Mesenchymal stem cell (in vitro differentiated cells and primary cell): ENCODE measurements around the gene INPP5D.
A peak's percentile ranks its signal among the peaks of the same experiment; 100 is the strongest.

Experiments
- DNase-seq: peaks from one replicate; pipeline ENCODE4 v3.0.0-alpha.2; 2013
- H2AFZ ChIP-seq: one replicate; pipeline ENCODE4 v1.6.1; 2013; ENCODE audit warnings: low read depth, mild to moderate bottlenecking, control low read depth, inconsistent platforms, low read length, moderate library complexity
- H2AK5ac ChIP-seq: 2 replicates; pipeline ENCODE4 v1.6.1; 2013; ENCODE audit warnings: low read length, moderate library complexity, mild to moderate bottlenecking, inconsistent platforms; ENCODE audit not compliant: severe bottlenecking
- H2BK120ac ChIP-seq: one replicate; pipeline ENCODE4 v1.6.1; 2013; ENCODE audit warnings: low read depth, mild to moderate bottlenecking, inconsistent platforms, low read length, moderate library complexity
- H2BK12ac ChIP-seq, 2 experiments: one replicate each; pipeline ENCODE4 v1.6.1; 2013; ENCODE audit warnings: inconsistent platforms in 2 of 2, low read length in 2 of 2, mild to moderate bottlenecking in 2 of 2, moderate library complexity in 2 of 2, control low read depth in 1 of 2
- H2BK15ac ChIP-seq: one replicate; pipeline ENCODE4 v1.6.1; 2013; ENCODE audit warnings: mild to moderate bottlenecking, low read depth, inconsistent platforms; ENCODE audit not compliant: poor library complexity, severe bottlenecking
- H2BK5ac ChIP-seq: 2 replicates; pipeline ENCODE4 v1.6.1; 2013; ENCODE audit warnings: low read depth, mild to moderate bottlenecking, low read length, control low read depth, inconsistent platforms; ENCODE audit not compliant: poor library complexity, severe bottlenecking
- H3K14ac ChIP-seq, 2 experiments: one replicate each; pipeline ENCODE4 v1.6.1; 2013; ENCODE audit warnings: inconsistent platforms in 2 of 2, low read length in 2 of 2, control low read depth in 1 of 2, mild to moderate bottlenecking in 1 of 2, moderate library complexity in 1 of 2
- H3K18ac ChIP-seq, 2 experiments: one replicate each; pipeline ENCODE4 v1.6.1; 2013; ENCODE audit warnings: inconsistent platforms in 2 of 2, low read length in 2 of 2, control low read depth in 1 of 2, low read depth in 1 of 2, mild to moderate bottlenecking in 1 of 2
- H3K23ac ChIP-seq, 2 experiments: one replicate each; pipeline ENCODE4 v1.6.1; 2013; ENCODE audit warnings: inconsistent platforms in 2 of 2, low read length in 2 of 2, mild to moderate bottlenecking in 2 of 2, moderate library complexity in 2 of 2, control low read depth in 1 of 2
- H3K27ac ChIP-seq: 2 replicates; pipeline ENCODE4 v1.5.1; 2013; ENCODE audit warnings: mild to moderate bottlenecking, moderate library complexity, low read length, control low read depth, inconsistent platforms; ENCODE audit not compliant: poor library complexity, severe bottlenecking
- H3K27me3 ChIP-seq, 2 experiments: 2 replicates each; pipeline versions ENCODE4 v1.6.1 to v1.7.0; 2013; ENCODE audit warnings: low read length in 2 of 2, mild to moderate bottlenecking in 2 of 2, moderate library complexity in 2 of 2, control low read depth in 1 of 2, inconsistent platforms in 1 of 2; ENCODE audit not compliant: control insufficient read depth in 1 of 2, insufficient read depth in 1 of 2
- H3K36me3 ChIP-seq, 2 experiments: 2 replicates each; pipeline versions ENCODE4 v1.6.1 to v1.7.0; 2013; ENCODE audit warnings: low read length in 2 of 2, control low read depth in 1 of 2, inconsistent platforms in 1 of 2, low read depth in 1 of 2, mild to moderate bottlenecking in 1 of 2; ENCODE audit not compliant: insufficient read depth in 2 of 2, control insufficient read depth in 1 of 2
- H3K4ac ChIP-seq, 2 experiments: one replicate each; pipeline ENCODE4 v1.6.1; 2013; ENCODE audit warnings: inconsistent platforms in 2 of 2, low read length in 2 of 2, mild to moderate bottlenecking in 2 of 2, moderate library complexity in 2 of 2, control low read depth in 1 of 2, low read depth in 1 of 2
- H3K4me1 ChIP-seq: 2 replicates; pipeline ENCODE4 v1.6.1; 2013; ENCODE audit warnings: low read depth, low read length, control low read depth; ENCODE audit not compliant: control insufficient read depth, insufficient read depth
- H3K4me2 ChIP-seq: 2 replicates; pipeline ENCODE4 v1.6.1; 2013; ENCODE audit warnings: low read length, mild to moderate bottlenecking, inconsistent platforms; ENCODE audit not compliant: poor library complexity, severe bottlenecking
- H3K4me3 ChIP-seq, 2 experiments: 2 replicates each; pipeline versions ENCODE4 v1.5.1 to v1.7.0; 2013; ENCODE audit warnings: low read length in 2 of 2, mild to moderate bottlenecking in 2 of 2, control low read depth in 1 of 2, low read depth in 1 of 2; ENCODE audit not compliant: insufficient read depth in 1 of 2
- H3K79me1 ChIP-seq: replicated peaks from 2 replicates; pipeline ENCODE4 v1.6.1; 2013; ENCODE audit warnings: mild to moderate bottlenecking, control low read depth, low read length, inconsistent platforms; ENCODE audit not compliant: poor library complexity, severe bottlenecking
- H3K9ac ChIP-seq: 2 replicates; pipeline ENCODE4 v1.7.0; 2013; ENCODE audit warnings: mild to moderate bottlenecking, low read length, moderate library complexity
- H3K9me3 ChIP-seq: 2 replicates; pipeline ENCODE4 v1.7.0; 2013; ENCODE audit warnings: mild to moderate bottlenecking, low read length; ENCODE audit not compliant: control insufficient read depth
- H4K8ac ChIP-seq: one replicate; pipeline ENCODE4 v1.6.1; 2013; ENCODE audit warnings: inconsistent platforms, mild to moderate bottlenecking, low read length, moderate library complexity
- H4K91ac ChIP-seq: one replicate; pipeline ENCODE4 v1.6.1; 2013; ENCODE audit warnings: mild to moderate bottlenecking, low read length, inconsistent platforms
- WGBS: methylation state at CpG from one replicate; pipeline ENCODE4 v1.1.7; 2013; ENCODE audit warnings: mixed read lengths; 5-methylcytosine and 5-hydroxymethylcytosine counted together

Gene INPP5D

DNA sequence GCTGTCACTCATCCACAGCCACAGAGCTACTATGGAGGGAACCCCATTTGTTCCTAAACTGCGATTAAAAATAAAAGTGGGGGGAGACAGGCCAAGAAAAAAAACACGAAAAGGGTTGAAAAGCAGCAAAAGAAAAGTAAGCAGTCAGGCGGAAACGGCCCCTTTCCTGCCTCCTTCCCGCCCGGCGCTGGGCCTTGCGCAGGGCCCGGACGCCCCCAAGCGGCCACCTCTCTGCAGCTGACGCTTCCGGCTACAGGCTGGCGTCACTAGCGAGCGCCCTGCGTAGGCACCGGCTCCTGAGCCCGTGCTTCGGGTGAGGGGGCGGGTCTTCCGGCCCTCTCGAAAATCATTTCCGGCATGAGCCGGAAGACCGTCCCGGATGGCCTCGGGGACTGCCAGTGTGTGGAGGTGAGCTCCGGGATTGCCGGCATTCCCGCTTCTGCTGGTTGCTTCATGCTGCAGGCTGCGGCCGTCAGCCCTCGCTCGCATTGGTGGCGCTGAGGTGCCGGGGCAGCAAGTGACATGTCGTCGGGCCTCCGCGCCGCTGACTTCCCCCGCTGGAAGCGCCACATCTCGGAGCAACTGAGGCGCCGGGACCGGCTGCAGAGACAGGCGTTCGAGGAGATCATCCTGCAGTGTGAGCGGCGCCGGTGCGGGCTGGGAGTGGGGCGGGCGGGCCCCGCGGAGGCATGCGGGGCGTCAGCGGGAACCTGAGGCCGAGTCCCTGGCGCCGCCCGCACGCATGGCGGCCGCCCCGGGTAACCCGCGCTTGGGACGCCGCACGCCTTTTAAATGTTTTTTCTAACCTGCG, 191.4 kb downstream of the INPP5D start, which contains the start of gene ATG16L1:
TSS of gene ATG16L1 (plus strand) at position 368 of the 811 bp plus-strand sequence. CDS start at position 523, 155 bp downstream.
- Histone ChIP-seq H2BK15ac (no peak within 1 kb of the TSS), H2BK120ac (no peak within 1 kb of the TSS), H3K4me2 (peak within 1 kb of the TSS; percentile 89), H3K14ac (peak within 1 kb of the TSS in 1 of 2 experiments; percentile 99), H4K8ac (peak within 1 kb of the TSS; percentile 96), H4K91ac (peak within 1 kb of the TSS; percentile 97), H2BK12ac (peak within 1 kb of the TSS in 1 of 2 experiments; percentile 57), H3K36me3 (peaks cover under 1 to 16% of the 10 kb centered on the region in 2 experiments), H3K4me1 (no peaks in the 10 kb centered on the region), H2AK5ac (peak within 1 kb of the TSS; percentile 8), H3K79me1 (peaks cover 6% of the 10 kb centered on the region), H3K4ac (peak within 1 kb of the TSS; percentile 60 to 86), H2AFZ (peak within 1 kb of the TSS; percentile 100), H2BK5ac (peak within 1 kb of the TSS; percentile 46), H3K9me3 (no peaks in the 10 kb centered on the region), H3K18ac (peak within 1 kb of the TSS; percentile 81 to 99), H3K27me3 (no peaks in the 10 kb centered on the region), H3K23ac (peak within 1 kb of the TSS in 1 of 2 experiments; percentile 85), H3K9ac (peak within 1 kb of the TSS; percentile 94), H3K27ac (peak within 1 kb of the TSS; percentile 58), H3K4me3 (peak within 1 kb of the TSS; percentile 98 to 99)
- DNase-seq, result peak; percentile 96
- WGBS, result under 1% methylated on average over 63 of the region's 75 CpGs

DNA sequence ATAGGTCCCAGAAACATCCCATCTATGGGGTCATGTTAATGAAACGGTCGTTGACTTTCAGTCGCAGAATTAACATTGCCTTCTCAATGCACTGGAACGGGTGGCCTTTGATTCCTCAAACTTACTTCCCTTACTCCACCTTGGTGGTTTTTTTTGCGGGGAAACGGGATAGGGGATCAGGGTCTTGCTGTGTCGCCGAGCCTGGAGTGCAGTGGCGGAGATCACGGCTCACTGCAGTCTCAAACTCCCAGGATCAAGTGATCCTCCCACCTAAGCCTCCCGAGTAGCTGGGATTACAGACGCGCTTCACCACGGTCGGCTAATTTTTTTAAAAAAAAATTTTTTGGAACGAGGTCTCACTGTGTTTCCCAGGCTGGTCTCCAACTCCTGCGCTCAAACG, 192.1 kb downstream of the INPP5D start:
- Histone ChIP-seq H4K91ac (no peak overlapping the region), H3K4me2 (peak overlapping the region; percentile 89), H3K18ac (no peak overlapping the region), H2BK120ac (no peak overlapping the region), H2BK12ac (no peak overlapping the region), H3K36me3 (peaks cover 6 to 18% of the 10 kb centered on the region in 2 experiments), H3K14ac (no peak overlapping the region), H2AFZ (no peak overlapping the region), H3K9ac (peak overlapping the region; percentile 94), H2BK5ac (no peak overlapping the region), H3K9me3 (no peaks in the 10 kb centered on the region), H3K4ac (no peak overlapping the region), H3K27me3 (no peaks in the 10 kb centered on the region), H2AK5ac (no peak overlapping the region), H3K4me1 (no peaks in the 10 kb centered on the region), H3K4me3 (peak overlapping the region; percentile 98 to 99), H3K27ac (no peak overlapping the region), H3K23ac (no peak overlapping the region), H2BK15ac (no peak overlapping the region), H3K79me1 (peaks cover 8% of the 10 kb centered on the region), H4K8ac (no peak overlapping the region)
- WGBS, result 4% methylated on average over 18 of the region's 18 CpGs
- DNase-seq, result peak; percentile 22

GRCh38 chr2:233255151-233255550, 195.0 kb downstream of the INPP5D start:
- no peak for DNase-seq

DNA sequence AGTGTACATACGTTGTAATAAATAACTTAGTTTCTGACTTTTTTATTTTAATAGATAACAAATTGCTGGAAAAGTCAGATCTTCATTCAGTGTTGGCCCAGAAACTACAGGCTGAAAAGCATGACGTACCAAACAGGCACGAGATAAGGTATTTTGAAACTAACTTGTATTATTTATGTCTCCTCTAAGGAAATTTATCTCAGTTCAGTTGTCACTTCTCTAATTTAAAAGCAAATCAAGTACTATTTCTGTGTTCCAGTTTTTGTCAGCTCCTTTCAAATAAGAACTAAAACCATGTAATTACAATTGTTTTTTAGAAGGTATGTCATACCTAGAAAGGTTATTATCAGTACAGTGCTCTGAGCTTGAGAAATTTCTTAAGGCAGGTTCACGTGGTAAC, 195.9 kb downstream of the INPP5D start:
- Histone ChIP-seq H3K23ac (no peak overlapping the region), H3K4me3 (no peak overlapping the region), H2BK5ac (no peak overlapping the region), H2BK120ac (no peak overlapping the region), H3K27ac (no peak overlapping the region), H3K4me1 (no peaks in the 10 kb centered on the region), H2BK12ac (no peak overlapping the region), H3K4ac (no peak overlapping the region), H2AK5ac (no peak overlapping the region), H3K4me2 (no peak overlapping the region), H2AFZ (no peak overlapping the region), H3K18ac (no peak overlapping the region), H3K9ac (no peak overlapping the region), H3K36me3 (peaks cover 19 to 53% of the 10 kb centered on the region in 2 experiments), H3K9me3 (no peaks in the 10 kb centered on the region), H4K91ac (no peak overlapping the region), H3K27me3 (no peaks in the 10 kb centered on the region), H2BK15ac (no peak overlapping the region), H3K79me1 (peaks cover 25% of the 10 kb centered on the region), H3K14ac (no peak overlapping the region), H4K8ac (no peak overlapping the region)
- WGBS, result 100% methylated on average over 1 of the region's 4 CpGs
- DNase-seq, result no peak

More at GRCh38 chr2:233255151-233255550, 195.0 kb downstream of the INPP5D start:
- 72% methylated on average over 10 of the region's 11 CpGs for WGBS
- Histone ChIP-seq H3K27me3 (no peaks in the 10 kb centered on the region), H3K18ac (no peak overlapping the region), H3K14ac (no peak overlapping the region), H3K9me3 (no peaks in the 10 kb centered on the region), H3K79me1 (peaks cover 19% of the 10 kb centered on the region), H2BK5ac (no peak overlapping the region), H2BK12ac (no peak overlapping the region), H3K4ac (no peak overlapping the region), H3K4me2 (no peak overlapping the region), H3K4me1 (no peaks in the 10 kb centered on the region), H2BK15ac (no peak overlapping the region), H2AFZ (no peak overlapping the region), H4K8ac (no peak overlapping the region), H3K9ac (peak overlapping the region; percentile 5), H4K91ac (no peak overlapping the region), H3K27ac (no peak overlapping the region), H2AK5ac (no peak overlapping the region), H2BK120ac (no peak overlapping the region), H3K36me3 (peaks cover 17 to 46% of the 10 kb centered on the region in 2 experiments), H3K23ac (no peak overlapping the region), H3K4me3 (no peak overlapping the region)
